HFF-Myc (cell line): ENCODE measurements around the gene TMEM167A.
A peak's percentile ranks its signal among the peaks of the same experiment; 100 is the strongest.

ENCODE experiments used
- DNase-seq: peaks from one replicate; pipeline ENCODE4 v3.0.0-alpha.2; 2011; ENCODE audit warnings: low read depth; ENCODE audit errors: extremely low read depth
- H3K4me3 ChIP-seq: replicated peaks from 2 replicates; pipeline ENCODE4 v1.5.1; 2011; ENCODE audit warnings: low read depth, mild to moderate bottlenecking, control low read depth, low read length
- CTCF ChIP-seq: IDR thresholded peaks from 2 replicates; pipeline ENCODE4 v1.5.1; 2012; ENCODE audit warnings: mild to moderate bottlenecking, low read depth, low read length, control low read depth; ENCODE audit errors: missing control alignments

The TMEM167A gene

GRCh38 chr5:83099001-83099400 lies 21.8 kb upstream of the TMEM167A start:
- TF ChIP-seq CTCF = no peak
- no peak for DNase-seq
- H3K4me3 ChIP-seq = no peak overlapping the region

GRCh38 chr5:83097689-83098231 lies 20.6 kb upstream of the TMEM167A start:
- no peak overlapping the region for H3K4me3 ChIP-seq
- no peak for DNase-seq
- TF ChIP-seq CTCF = no peak

GRCh38 chr5:83096660-83097339 lies 19.6 kb upstream of the TMEM167A start:
- DNase-seq = no peak
- no peak overlapping the region for H3K4me3 ChIP-seq

GRCh38 chr5:83095957-83096539 lies 18.9 kb upstream of the TMEM167A start:
- TF ChIP-seq CTCF = no peak
- peak; percentile 52 for DNase-seq

More at GRCh38 chr5:83096660-83097339, 19.6 kb upstream of the TMEM167A start:
- no peak for TF ChIP-seq CTCF

GRCh38 chr5:83095163-83095956 lies 18.2 kb upstream of the TMEM167A start:
- no peak overlapping the region for H3K4me3 ChIP-seq
- no peak for TF ChIP-seq CTCF
- no peak for DNase-seq

More at GRCh38 chr5:83095957-83096539, 18.9 kb upstream of the TMEM167A start:
- H3K4me3 ChIP-seq = no peak overlapping the region

- H3K4me3 ChIP-seq = no peak overlapping the region
- DNase-seq = no peak
- TF ChIP-seq CTCF = no peak
Measured at GRCh38 chr5:83093692-83094091, 16.5 kb upstream of the TMEM167A start.
